Gastrocnemius medialis (tissue), 4 donors: ENCODE results near the gene ITGAE.

Experiments used
- POLR2A ChIP-seq, 2 donors: fragments of 450-650 bp; IDR thresholded peaks; one replicate each; pipeline ENCODE4 v1.6.1; 2017; ENCODE audit warnings: antibody characterized with exemption in 2 of 2, mild to moderate bottlenecking in 2 of 2, moderate library complexity in 2 of 2
- TF ChIP-seq, protein P1 (sequence below), 5 experiments: fragments of 450-650 bp in 3 of 5; fragments of 200-600 bp in 2 of 5; sonication (generic) in 2 of 5; IDR thresholded peaks in 4 of 5; conservative IDR thresholded peaks in 1 of 5; 1 replicate in 4 of 5; 2 replicates in 1 of 5; pipeline ENCODE4 v1.5.1; 2016 to 2019; ENCODE audit warnings: antibody characterized with exemption in 5 of 5, mild to moderate bottlenecking in 3 of 5, moderate library complexity in 3 of 5

DNA sequence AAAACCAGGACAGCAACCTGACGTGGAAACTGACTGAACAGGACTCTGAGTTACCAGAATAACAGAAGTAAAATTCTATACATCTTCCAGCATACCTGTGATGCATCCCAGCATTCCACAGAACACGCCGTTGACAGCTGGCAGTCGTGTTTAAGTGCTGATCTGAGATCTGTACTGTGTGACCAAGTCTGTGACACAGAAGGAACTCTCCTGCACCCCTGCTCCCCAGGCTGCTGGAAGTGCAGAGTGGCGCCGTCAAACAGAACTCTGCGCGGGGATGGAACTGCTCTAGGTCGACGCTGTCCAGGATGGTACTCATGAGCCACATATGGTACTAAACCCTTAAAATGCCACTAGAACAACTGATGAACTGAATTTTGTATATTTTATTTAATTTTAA lies 804 bp upstream of the ITGAE start:
- TF ChIP-seq, protein P1, sequence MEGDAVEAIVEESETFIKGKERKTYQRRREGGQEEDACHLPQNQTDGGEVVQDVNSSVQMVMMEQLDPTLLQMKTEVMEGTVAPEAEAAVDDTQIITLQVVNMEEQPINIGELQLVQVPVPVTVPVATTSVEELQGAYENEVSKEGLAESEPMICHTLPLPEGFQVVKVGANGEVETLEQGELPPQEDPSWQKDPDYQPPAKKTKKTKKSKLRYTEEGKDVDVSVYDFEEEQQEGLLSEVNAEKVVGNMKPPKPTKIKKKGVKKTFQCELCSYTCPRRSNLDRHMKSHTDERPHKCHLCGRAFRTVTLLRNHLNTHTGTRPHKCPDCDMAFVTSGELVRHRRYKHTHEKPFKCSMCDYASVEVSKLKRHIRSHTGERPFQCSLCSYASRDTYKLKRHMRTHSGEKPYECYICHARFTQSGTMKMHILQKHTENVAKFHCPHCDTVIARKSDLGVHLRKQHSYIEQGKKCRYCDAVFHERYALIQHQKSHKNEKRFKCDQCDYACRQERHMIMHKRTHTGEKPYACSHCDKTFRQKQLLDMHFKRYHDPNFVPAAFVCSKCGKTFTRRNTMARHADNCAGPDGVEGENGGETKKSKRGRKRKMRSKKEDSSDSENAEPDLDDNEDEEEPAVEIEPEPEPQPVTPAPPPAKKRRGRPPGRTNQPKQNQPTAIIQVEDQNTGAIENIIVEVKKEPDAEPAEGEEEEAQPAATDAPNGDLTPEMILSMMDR (IDR thresholded peaks at IDR 0.05 in 4 of 5, conservative IDR thresholded peaks at IDR 0.05 in 1 of 5): no peak
- TF ChIP-seq POLR2A (IDR thresholded peaks at IDR 0.05): no peak
